Stimulated activated CD4-positive, alpha-beta T cell treated with anti-CD3 and anti-CD28 coated beads, TNF-alpha, amount 100 ng/mL, for 1 hour (primary cell): ENCODE measurements around the gene CMIP.
A peak's percentile ranks its signal among the peaks of the same experiment; 100 is the strongest.
"Not testable (repeated sequence)": the region's sequence is repeated elsewhere in the genome, so short reads cannot be mapped to it uniquely, and the experiment has no call there.

ENCODE experiments used
- DNase-seq, 3 donors: peaks; one replicate each; pipeline ENCODE4 v3.0.0-alpha.2; 2020; ENCODE audit warnings: low read depth in 3 of 3, low spot score in 1 of 3

The CMIP gene

GRCh38 chr16:81444448-81445121 lies at the start of gene CMIP:
CMIP (plus strand) TSS chr16:81444808.
- DNase-seq: peak; percentile 37 to 65 (median 45)

DNA sequence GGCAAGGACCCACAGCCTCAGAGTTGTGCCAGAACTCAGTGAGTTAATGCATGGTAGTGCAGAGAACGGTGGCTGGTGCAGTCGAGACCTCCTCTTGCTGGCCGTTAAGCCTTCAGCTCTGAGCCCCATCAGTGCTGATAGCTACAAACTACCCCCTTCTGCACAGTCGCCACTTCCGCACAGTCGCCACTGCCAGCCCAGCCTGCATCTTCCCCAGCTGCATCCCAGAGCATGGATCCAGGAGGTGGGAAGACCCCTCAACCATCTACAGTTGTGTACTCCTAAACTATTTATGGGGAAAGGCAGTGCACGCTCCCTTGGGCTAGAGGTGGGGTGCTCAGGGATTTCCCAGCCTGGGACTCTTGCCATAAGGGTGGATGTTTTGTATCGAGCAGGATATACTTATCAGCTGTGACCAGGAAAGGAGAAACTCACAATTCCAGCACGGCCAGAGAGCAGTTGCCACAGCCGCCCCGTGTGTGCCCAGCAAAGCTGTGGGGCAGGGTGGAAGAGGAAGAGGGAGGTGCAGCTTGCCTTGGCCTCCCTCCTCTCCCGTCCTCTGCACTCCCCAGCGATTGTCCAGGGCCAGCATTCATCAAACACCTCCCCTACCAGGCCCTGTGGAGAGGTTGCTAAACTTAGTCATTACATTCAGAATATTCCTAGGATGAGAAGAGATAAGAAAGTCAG lies 49.5 kb upstream of the CMIP start:
- DNase-seq: no peak

DNA sequence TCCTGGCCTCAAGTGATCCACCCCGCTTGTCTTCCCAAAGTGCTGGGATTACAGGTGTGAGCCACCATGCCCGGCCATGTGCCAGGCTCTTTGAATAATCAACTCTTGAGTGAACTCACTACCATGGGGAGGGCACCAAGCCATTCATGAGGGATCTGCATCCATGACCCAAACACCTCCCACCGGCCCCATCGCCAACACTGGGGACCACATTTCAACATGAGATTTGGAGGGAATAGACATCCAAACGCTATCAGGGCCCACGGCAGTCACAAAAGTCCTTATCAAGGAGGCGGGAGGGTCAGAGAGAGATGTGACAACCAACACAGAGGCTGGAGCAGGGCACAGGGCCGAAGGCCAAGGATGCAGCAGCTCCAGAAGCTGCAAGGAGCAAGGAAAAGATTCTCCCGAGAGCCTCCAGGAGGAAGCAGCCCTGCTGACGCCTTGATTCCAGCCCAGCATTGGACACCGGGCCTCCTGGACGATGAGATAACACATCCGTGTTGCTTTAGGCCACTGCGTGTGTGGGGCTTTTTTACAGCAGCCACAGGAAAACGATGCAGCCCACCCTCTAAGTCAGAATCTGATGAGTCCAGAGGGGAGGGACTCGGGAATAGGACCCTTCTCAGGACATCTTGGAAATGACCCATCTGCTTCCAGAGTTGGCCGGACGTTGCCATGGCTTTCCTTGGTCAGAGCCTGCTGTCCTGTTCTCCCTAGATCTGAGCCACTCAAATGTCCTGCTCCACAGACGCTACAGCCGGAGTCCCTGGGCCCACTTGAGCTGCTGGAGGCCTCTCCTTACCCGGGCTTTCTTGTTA lies 47.3 kb upstream of the CMIP start:
- DNase-seq: no peak

DNA sequence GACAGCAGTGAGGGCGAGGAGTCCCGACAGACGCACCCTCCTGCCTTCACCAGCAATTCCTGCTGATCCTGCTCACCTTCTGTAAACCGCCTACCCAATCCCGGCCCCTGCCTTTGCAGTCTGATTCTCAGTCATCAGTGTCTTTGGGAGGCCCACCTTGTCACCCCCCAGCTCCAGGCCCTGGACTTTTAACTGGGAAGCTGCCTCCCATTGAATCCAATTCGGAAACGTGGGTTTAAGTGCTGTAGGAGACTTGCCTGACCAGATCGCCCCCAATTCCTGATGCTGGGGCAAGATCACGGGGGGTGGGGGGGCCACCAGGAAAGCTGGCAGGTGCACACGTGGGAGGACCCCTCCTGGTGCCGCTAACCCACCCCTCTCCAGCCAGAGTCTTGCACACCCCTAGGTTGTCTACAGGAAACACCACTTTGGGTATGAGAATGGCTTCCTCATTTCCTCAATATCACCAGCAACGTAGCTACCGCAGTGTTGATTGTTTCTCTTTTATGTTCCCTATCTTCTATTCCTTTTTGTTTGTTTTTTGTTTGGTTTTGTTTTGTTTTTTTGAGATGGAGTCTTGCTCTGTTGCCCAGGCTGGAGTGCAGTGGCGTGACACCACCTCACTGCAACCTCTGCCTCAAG lies 46.6 kb upstream of the CMIP start:
- DNase-seq: no peak

DNA sequence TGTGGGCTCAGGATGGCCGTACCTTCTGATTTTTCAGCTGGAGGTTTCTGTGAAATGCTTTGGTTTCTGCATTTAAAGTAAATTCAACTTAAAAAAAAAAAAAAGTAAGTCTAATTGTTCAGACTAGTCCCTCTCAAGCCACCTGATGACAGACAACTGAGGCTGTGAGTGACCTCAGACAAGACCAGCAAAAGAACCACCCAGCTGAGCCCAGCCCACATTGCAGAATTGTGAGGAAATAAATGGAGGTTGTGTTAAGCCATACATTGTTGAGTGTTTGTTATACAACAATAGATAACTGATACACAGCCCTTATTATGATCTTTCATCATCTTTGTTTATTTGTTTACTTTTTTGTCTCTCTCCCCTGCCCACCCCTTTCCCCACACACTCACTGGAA lies 44.7 kb upstream of the CMIP start:
- DNase-seq: no peak

GRCh38 chr16:81401035-81401950 lies 43.3 kb upstream of the CMIP start:
- no peak for DNase-seq

DNA sequence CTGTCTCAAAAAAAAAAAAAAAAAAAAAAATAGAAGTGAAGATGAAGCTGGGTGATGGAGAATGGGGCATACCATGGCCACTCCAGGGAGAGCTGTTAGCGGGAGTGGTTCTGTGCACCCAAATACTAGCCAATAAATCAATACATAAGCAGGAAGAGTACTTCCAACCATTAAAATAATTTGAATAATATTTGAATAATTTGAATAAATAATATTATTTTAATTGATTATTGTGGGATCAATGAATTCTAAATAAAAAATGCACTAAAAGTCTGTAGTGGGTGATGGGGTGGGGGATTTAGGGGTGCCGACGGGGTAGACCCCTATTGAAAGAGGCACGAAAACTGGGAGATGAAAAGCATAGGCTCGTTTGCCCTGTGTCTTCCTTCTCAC lies 41.4 kb upstream of the CMIP start:
- DNase-seq: no peak

- peak; percentile 31 to 83 (median 66) for DNase-seq
These were observed 40.8 kb upstream of the CMIP start for GRCh38 chr16:81403601-81404391.

GRCh38 chr16:81405002-81405401 lies 39.6 kb upstream of the CMIP start:
- DNase-seq: not testable (repeated sequence)

DNA sequence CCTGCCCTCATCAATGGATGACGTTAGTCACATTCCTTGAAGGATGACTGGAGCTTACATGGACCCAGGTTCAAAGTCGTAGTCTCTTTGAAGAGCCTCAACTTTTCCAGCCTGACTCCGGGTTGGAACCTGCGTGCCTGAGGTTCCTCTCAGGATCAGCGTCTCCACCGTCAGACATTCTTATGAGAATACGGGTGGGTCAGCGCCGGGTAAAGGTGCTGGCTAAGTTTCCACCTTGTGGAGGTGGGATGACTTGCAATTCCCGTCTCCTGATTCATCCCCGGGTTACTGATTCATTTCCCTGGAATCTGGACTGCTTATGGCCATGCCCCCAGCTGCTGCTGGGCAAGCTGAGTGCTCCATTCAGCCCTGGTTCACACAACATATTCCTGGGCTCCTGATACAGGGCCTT lies 38.9 kb upstream of the CMIP start:
- no peak for DNase-seq

- DNase-seq: no peak
These were observed 36.1 kb upstream of the CMIP start for GRCh38 chr16:81408409-81408950.

DNA sequence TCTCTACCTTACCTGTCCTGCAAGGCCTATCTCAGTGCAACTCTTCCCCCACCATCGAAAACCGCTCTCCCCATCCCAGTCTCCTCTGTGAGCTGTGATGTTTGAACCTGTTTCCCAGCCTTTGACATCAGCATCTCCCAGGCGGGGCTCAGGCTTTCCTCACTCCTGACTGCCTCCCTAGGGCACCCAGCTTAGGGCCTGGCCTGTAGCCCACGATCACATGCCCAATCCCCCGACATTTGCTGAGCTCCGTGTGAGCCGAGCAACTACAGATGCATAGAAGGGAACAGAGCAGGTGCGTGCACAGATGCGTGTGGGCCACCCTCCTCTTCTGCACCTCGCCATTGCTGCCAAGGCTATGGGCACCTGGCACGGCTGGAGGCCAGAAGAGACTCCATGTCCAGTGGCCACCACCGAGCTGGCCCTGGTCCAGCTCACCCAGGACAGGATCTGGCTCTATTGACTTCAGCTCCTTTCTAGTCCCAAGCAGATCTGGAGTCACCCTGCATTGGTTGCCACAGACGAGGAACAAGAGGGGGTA lies 35.5 kb upstream of the CMIP start:
- DNase-seq: no peak

GRCh38 chr16:81410643-81411293 lies 33.8 kb upstream of the CMIP start:
- no peak for DNase-seq

DNA sequence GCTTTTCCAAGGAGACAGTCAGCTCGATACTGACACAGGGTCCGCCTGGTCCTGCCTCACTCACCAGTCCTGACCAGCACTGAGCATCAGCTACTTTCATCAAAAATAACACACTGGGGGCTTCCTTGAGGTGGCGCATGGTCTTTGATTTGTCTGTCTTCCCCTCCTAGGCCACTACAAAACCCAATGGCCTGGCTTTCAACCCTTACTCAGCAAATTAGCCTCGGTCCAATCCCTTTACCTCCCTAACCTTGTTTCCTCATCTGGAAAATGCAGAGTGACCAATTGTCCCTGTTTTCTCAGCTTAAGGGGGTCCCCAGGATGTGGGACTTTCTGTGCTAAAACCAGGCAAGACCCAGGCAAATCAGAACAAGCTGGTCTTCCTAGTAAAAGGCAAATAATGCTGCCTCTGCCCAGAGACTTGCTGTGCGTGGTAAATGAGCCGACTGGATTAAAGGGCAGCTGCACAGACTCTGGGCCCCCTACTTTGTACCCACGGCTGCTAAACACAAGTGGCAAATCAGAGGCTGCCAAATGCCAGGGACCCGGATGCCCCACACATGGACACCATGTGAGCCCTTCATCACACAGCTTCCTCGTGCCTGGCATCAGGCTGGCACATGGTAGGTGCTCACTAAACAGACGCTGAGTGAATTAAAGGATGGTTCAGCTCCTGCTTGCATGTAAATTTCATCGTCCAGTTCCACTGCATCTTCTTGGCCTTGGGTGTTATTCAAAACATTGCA lies 31.2 kb upstream of the CMIP start:
- no peak for DNase-seq

DNA sequence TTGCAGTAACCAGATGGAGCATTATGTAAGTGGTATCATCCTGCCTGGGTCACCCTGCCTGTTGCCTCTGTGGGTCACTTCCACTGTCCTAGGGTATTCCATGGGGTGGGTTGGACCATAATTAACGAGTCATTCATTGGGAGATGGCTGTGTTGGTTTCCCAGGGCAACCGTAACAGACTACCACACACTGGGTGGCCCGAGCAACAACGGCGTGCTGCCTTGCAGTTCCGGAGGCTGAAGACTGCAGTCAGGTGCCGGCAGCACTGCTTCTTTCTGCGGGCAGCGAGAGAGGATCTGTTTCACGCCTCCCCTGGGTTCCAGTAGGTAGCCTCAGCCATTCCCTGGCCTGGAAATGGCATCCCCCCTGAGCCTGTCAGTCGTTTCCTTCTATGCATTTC lies 28.9 kb upstream of the CMIP start:
- no peak for DNase-seq

DNA sequence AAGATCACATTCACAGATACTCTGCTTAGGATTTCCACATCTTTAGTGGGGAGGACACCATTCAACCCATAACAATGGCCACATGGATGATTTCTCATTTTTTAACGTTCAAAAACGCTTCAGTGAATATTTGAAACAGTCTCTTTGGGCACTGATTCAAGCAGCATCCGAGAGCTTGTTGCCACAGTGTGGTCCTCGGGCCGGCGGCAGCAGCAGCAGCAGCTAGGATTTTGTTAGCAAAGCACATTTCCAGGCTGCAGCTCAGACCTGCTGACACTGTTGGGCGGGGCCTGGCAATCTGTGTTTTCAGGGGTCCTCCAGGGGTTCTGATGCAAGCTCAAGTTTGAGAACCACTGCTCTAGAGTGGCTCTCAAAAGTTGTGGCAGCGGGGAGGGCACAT lies 27.9 kb upstream of the CMIP start:
- DNase-seq: no peak

- no peak for DNase-seq
These were observed 27.4 kb upstream of the CMIP start for GRCh38 chr16:81417210-81417609.

- DNase-seq: no peak
These were observed 24.8 kb upstream of the CMIP start for GRCh38 chr16:81419806-81420205.
